ENCODE results near the gene EID1. TPM values are rescaled to one million over a fixed set of nuclear protein-coding genes. Genes with fewer than 3 reads are reported as not detected.
"Not testable (repeated sequence)": the region's sequence is repeated elsewhere in the genome, so short reads cannot be mapped to it uniquely, and the experiment has no call there.

EID1 gene
- total RNA-seq, 1 experiment from 2014 or later: 104 TPM

GRCh38 chr15:48854434-48854833 lies 23.5 kb upstream of the EID1 start:
- 0 out of 2 replicates have a peak, but pooled peaks have one; percentile 7 for TF ChIP-seq GTF2I (CRISPR knock-in tag; conservative IDR thresholded peaks at IDR 0.05)
- H3K36me3 Mint-ChIP-seq; CTCF ChIA-PET; DNase-seq (ENCODE audit: low spot score); H3K27ac Mint-ChIP-seq; H3K4me3 Mint-ChIP-seq; POLR2A ChIA-PET; ATAC-seq; H3K27me3 Mint-ChIP-seq (ENCODE audit: low read depth); H3K9me3 Mint-ChIP-seq: not testable (repeated sequence)
- H3K4me1 Mint-ChIP-seq: peaks cover 29% of the 10 kb centered on the region

GRCh38 chr15:48855501-48856440 lies 22.2 kb upstream of the EID1 start:
- Mint-ChIP-seq H3K27ac (peak overlapping the region; percentile 73), H3K4me3 (no peak overlapping the region), H3K27me3 (ENCODE audit: low read depth) (no peaks in the 10 kb centered on the region), H3K36me3 (no peaks in the 10 kb centered on the region), H3K4me1 (peaks cover 29% of the 10 kb centered on the region), H3K9me3 (peaks cover 4% of the 10 kb centered on the region; the same call in 1 of the 2 replicates)
- ChIA-PET CTCF (interaction anchor here (0.8 to 3.6 kb wide), 8 partner anchors 10 to 253 kb away, joined by 3 to 16 read pairs (median 3); partner anchors contain the start of genes CEP152 and SHC4), POLR2A (interaction anchor here (0.6 kb wide), 1 partner anchor 765 kb away, joined by 3 read pairs; the partner anchor contains the start of genes DTWD1 and FAM227B)
- TF ChIP-seq HMGXB4 (CRISPR knock-in tag; IDR thresholded peaks at IDR 0.05) (no peak), ZNF121 (CRISPR knock-in tag; IDR thresholded peaks at IDR 0.05) (no peak), SMAD4 (CRISPR knock-in tag; IDR thresholded peaks at IDR 0.05) (no peak), FOXP4 (CRISPR knock-in tag; IDR thresholded peaks at IDR 0.05) (no peak), ATF3 (CRISPR knock-in tag; conservative IDR thresholded peaks at IDR 0.05) (no peak), ESRRA (CRISPR knock-in tag; IDR thresholded peaks at IDR 0.05; ENCODE audit: borderline replicate concordance) (no peak), USF2 (CRISPR knock-in tag; IDR thresholded peaks at IDR 0.05) (no peak), CBFB (CRISPR knock-in tag; IDR thresholded peaks at IDR 0.05; ENCODE audit: low read depth) (no peak), PRDM15 (CRISPR knock-in tag; IDR thresholded peaks at IDR 0.05) (no peak), ATF2 (CRISPR knock-in tag; IDR thresholded peaks at IDR 0.05; ENCODE audit: borderline replicate concordance, low read depth) (no peak), ATF1 (CRISPR knock-in tag; IDR thresholded peaks at IDR 0.05) (no peak), TCF7 (CRISPR knock-in tag; IDR thresholded peaks at IDR 0.05; ENCODE audit: low read depth) (no peak), PRRX2 (CRISPR knock-in tag; IDR thresholded peaks at IDR 0.05) (no peak), ZNF219 (CRISPR knock-in tag; IDR thresholded peaks at IDR 0.05; ENCODE audit: borderline replicate concordance) (no peak)
- DNase-seq (ENCODE audit: low spot score) (no peak), ATAC-seq (peak; percentile 78)

Data from WTC11 (cell line).